ENCODE results near the gene KLRF1. TPM values are rescaled to one million over a fixed set of nuclear protein-coding genes. Genes with fewer than 3 reads are reported as not detected.
"Not testable (repeated sequence)": the region's sequence is repeated elsewhere in the genome, so short reads cannot be mapped to it uniquely, and the experiment has no call there.

KLRF1 gene
- total RNA-seq, 1 experiment from 2014 or later: not detected

- in situ Hi-C loops (cut with HindIII; ENCODE audit: low pct_unique_long_range_greater_than_20kb, low sequenced_read_pairs): no loop called here
These were observed 28.9 kb downstream of the KLRF1 start for GRCh38 chr12:9856151-9856550.

GRCh38 chr12:9856894-9857293 is 29.6 kb downstream of the KLRF1 start:
- in situ Hi-C loops (cut with HindIII; ENCODE audit: low pct_unique_long_range_greater_than_20kb, low sequenced_read_pairs): no loop called here
- no peak for DNase-seq (ENCODE audit: low read depth, low spot score)

More at GRCh38 chr12:9856151-9856550, 28.9 kb downstream of the KLRF1 start:
- DNase-seq (ENCODE audit: low read depth, low spot score): no peak

GRCh38 chr12:9858135-9858534 is 30.9 kb downstream of the KLRF1 start:
- in situ Hi-C loops (cut with HindIII; ENCODE audit: low pct_unique_long_range_greater_than_20kb, low sequenced_read_pairs): no loop called here
- DNase-seq (ENCODE audit: low read depth, low spot score): no peak

- DNase-seq (ENCODE audit: low read depth, low spot score): peak; percentile 27
- in situ Hi-C loops (cut with HindIII; ENCODE audit: low pct_unique_long_range_greater_than_20kb, low sequenced_read_pairs): no loop called here
These were observed 37.8 kb downstream of the KLRF1 start for GRCh38 chr12:9864913-9865675.

- in situ Hi-C loops (cut with HindIII; ENCODE audit: low pct_unique_long_range_greater_than_20kb, low sequenced_read_pairs): no loop called here
- peak; percentile 40 for DNase-seq (ENCODE audit: low read depth, low spot score)
These were observed 39.6 kb downstream of the KLRF1 start for GRCh38 chr12:9866860-9867269.

- in situ Hi-C loops (cut with HindIII; ENCODE audit: low pct_unique_long_range_greater_than_20kb, low sequenced_read_pairs): no loop called here
- DNase-seq (ENCODE audit: low read depth, low spot score): peak; percentile 15
These were observed 40.2 kb downstream of the KLRF1 start for GRCh38 chr12:9867531-9867930.

- in situ Hi-C loops (cut with HindIII; ENCODE audit: low pct_unique_long_range_greater_than_20kb, low sequenced_read_pairs): no loop called here
These were observed 41.1 kb downstream of the KLRF1 start for GRCh38 chr12:9868311-9868801.

GRCh38 chr12:9868951-9869306 is 41.6 kb downstream of the KLRF1 start:
- in situ Hi-C loops (cut with HindIII; ENCODE audit: low pct_unique_long_range_greater_than_20kb, low sequenced_read_pairs): no loop called here
- no peak for DNase-seq (ENCODE audit: low read depth, low spot score)

More at GRCh38 chr12:9868311-9868801, 41.1 kb downstream of the KLRF1 start:
- DNase-seq (ENCODE audit: low read depth, low spot score): peak; percentile 39

- peak; percentile 69 for DNase-seq (ENCODE audit: low read depth, low spot score)
- in situ Hi-C loops (cut with HindIII; ENCODE audit: low pct_unique_long_range_greater_than_20kb, low sequenced_read_pairs): no loop called here
These were observed 42.3 kb downstream of the KLRF1 start, which contains the start of gene CLEC2B for GRCh38 chr12:9869307-9870161. Gene CLEC2B, minus strand, starts transcription at chr12:9869354.

GRCh38 chr12:9870286-9870866 is 43.1 kb downstream of the KLRF1 start:
- in situ Hi-C loops (cut with HindIII; ENCODE audit: low pct_unique_long_range_greater_than_20kb, low sequenced_read_pairs): no loop called here
- peak; percentile 20 for DNase-seq (ENCODE audit: low read depth, low spot score)

GRCh38 chr12:9872162-9872561 is 44.9 kb downstream of the KLRF1 start:
- in situ Hi-C loops (cut with HindIII; ENCODE audit: low pct_unique_long_range_greater_than_20kb, low sequenced_read_pairs): no loop called here
- no peak for DNase-seq (ENCODE audit: low read depth, low spot score)

GRCh38 chr12:9872742-9873141 is 45.5 kb downstream of the KLRF1 start:
- in situ Hi-C loops (cut with HindIII; ENCODE audit: low pct_unique_long_range_greater_than_20kb, low sequenced_read_pairs): no loop called here
- no peak for DNase-seq (ENCODE audit: low read depth, low spot score)

- DNase-seq (ENCODE audit: low read depth, low spot score); in situ Hi-C loops (cut with HindIII; ENCODE audit: low pct_unique_long_range_greater_than_20kb, low sequenced_read_pairs): not testable (repeated sequence)
These were observed 48.8 kb downstream of the KLRF1 start for GRCh38 chr12:9876120-9876519.

GRCh38 chr12:9880532-9881078 is 53.3 kb downstream of the KLRF1 start:
- in situ Hi-C loops (cut with HindIII; ENCODE audit: low pct_unique_long_range_greater_than_20kb, low sequenced_read_pairs): no loop called here
- DNase-seq (ENCODE audit: low read depth, low spot score): peak; percentile 25

- DNase-seq (ENCODE audit: low read depth, low spot score): no peak
- in situ Hi-C loops (cut with HindIII; ENCODE audit: low pct_unique_long_range_greater_than_20kb, low sequenced_read_pairs): no loop called here
These were observed 54.0 kb downstream of the KLRF1 start, which contains the start of gene KLRF2 for GRCh38 chr12:9881246-9881645. Gene KLRF2, plus strand, starts transcription at chr12:9881489. Its CDS starts 107 bp downstream, at chr12:9881596.

GRCh38 chr12:9881988-9882387 is 54.7 kb downstream of the KLRF1 start:
- DNase-seq (ENCODE audit: low read depth, low spot score): no peak
- in situ Hi-C loops (cut with HindIII; ENCODE audit: low pct_unique_long_range_greater_than_20kb, low sequenced_read_pairs): no loop called here

- in situ Hi-C loops (cut with HindIII; ENCODE audit: low pct_unique_long_range_greater_than_20kb, low sequenced_read_pairs): no loop called here
- no peak for DNase-seq (ENCODE audit: low read depth, low spot score)
These were observed 55.9 kb downstream of the KLRF1 start for GRCh38 chr12:9883175-9883574.

Data from SK-MEL-5 (cell line).